ENCODE measurements around the gene MICU1.

The MICU1 gene

DNA sequence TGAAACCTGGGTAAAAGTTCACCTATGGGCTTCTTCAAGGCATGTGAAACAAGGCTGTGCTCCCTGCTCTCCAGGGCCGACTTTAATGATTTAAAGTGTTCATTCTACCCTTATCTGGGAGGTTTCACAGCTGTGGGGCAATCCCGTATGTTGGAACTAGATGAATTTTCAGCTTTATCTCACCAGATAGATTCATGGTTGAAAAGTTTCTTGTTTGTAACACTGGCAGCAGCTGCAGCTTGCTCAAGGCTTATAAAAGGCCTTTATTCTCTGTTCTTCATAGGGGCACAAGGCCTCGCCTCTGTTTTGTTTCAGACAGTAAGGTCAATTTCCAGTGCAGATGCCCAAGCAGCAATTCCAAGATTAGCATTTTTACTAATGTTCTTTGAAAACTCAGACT, 200.7 kb downstream of the MICU1 start:
- TF ChIP-seq ZBTB7A (IDR thresholded peaks at IDR 0.05; ENCODE audit: low read depth) (no peak), TEAD4 (IDR thresholded peaks at IDR 0.05) (no peak), YY1 (IDR thresholded peaks at IDR 0.05; ENCODE audit: low read depth) (no peak), NFIC (IDR thresholded peaks at IDR 0.05) (no peak), EP300 (IDR thresholded peaks at IDR 0.05; ENCODE audit: borderline replicate concordance) (no peak), TAF1 (IDR thresholded peaks at IDR 0.05; ENCODE audit: low read depth) (no peak), CREB1 (IDR thresholded peaks at IDR 0.05; ENCODE audit: low read depth) (no peak), TCF12 (IDR thresholded peaks at IDR 0.05; ENCODE audit: low read depth) (no peak), RAD21 (IDR thresholded peaks at IDR 0.05; ENCODE audit: low read depth) (no peak), CEBPB (IDR thresholded peaks at IDR 0.05) (no peak), MAX (IDR thresholded peaks at IDR 0.05) (no peak)
- TF ChIP-seq, protein P1, sequence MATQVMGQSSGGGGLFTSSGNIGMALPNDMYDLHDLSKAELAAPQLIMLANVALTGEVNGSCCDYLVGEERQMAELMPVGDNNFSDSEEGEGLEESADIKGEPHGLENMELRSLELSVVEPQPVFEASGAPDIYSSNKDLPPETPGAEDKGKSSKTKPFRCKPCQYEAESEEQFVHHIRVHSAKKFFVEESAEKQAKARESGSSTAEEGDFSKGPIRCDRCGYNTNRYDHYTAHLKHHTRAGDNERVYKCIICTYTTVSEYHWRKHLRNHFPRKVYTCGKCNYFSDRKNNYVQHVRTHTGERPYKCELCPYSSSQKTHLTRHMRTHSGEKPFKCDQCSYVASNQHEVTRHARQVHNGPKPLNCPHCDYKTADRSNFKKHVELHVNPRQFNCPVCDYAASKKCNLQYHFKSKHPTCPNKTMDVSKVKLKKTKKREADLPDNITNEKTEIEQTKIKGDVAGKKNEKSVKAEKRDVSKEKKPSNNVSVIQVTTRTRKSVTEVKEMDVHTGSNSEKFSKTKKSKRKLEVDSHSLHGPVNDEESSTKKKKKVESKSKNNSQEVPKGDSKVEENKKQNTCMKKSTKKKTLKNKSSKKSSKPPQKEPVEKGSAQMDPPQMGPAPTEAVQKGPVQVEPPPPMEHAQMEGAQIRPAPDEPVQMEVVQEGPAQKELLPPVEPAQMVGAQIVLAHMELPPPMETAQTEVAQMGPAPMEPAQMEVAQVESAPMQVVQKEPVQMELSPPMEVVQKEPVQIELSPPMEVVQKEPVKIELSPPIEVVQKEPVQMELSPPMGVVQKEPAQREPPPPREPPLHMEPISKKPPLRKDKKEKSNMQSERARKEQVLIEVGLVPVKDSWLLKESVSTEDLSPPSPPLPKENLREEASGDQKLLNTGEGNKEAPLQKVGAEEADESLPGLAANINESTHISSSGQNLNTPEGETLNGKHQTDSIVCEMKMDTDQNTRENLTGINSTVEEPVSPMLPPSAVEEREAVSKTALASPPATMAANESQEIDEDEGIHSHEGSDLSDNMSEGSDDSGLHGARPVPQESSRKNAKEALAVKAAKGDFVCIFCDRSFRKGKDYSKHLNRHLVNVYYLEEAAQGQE (IDR thresholded peaks at IDR 0.05; ENCODE audit: low read depth) = no peak
- TF ChIP-seq, protein P2, sequence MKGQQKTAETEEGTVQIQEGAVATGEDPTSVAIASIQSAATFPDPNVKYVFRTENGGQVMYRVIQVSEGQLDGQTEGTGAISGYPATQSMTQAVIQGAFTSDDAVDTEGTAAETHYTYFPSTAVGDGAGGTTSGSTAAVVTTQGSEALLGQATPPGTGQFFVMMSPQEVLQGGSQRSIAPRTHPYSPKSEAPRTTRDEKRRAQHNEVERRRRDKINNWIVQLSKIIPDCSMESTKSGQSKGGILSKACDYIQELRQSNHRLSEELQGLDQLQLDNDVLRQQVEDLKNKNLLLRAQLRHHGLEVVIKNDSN (IDR thresholded peaks at IDR 0.05) = no peak

DNA sequence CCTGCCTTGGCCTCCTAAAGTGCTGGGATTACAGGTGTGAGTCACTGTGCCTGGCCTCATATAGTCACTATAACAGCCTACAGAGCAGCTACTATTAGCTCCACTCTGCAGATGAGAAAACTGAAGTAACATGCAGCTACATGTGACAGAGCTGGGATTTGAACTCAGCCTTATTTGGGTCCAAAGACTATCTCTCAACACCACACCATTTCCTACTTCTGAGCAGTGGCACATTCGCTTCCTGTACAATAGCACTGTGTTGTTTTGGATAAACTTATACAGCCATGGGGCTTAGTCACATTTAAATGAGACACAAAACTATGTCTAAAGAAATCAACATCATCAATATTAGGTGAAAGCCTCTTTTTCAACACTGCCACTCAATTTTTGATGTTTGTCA, 201.3 kb downstream of the MICU1 start:
- TF ChIP-seq EGR1 (IDR thresholded peaks at IDR 0.05) (no peak), EP300 (IDR thresholded peaks at IDR 0.05; ENCODE audit: borderline replicate concordance) (no peak), CREB1 (IDR thresholded peaks at IDR 0.05; ENCODE audit: low read depth) (no peak), FOXM1 (IDR thresholded peaks at IDR 0.05; ENCODE audit: borderline replicate concordance, low read depth) (no peak), RAD21 (IDR thresholded peaks at IDR 0.05; ENCODE audit: low read depth) (no peak), TEAD4 (IDR thresholded peaks at IDR 0.05) (no peak)

DNA sequence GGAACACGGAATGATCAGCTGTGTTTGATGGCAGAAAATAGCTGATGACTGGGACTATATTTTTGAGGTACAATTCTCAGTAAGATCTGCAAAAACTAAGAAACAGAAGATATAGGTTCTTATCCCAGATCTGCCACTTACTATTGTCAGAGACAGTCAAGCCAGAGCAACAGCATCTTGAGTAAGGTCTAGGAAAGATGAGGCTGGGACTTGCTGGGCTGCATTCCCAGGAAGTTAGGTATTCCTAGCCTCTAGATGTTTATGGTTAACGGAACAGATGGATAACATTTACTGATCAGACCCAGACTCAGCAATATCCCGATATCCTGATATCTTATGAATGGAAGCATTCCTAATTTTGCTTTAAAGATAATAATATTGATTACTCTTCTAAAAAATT, 202.5 kb downstream of the MICU1 start:
- TF ChIP-seq TEAD4 (IDR thresholded peaks at IDR 0.05) (no peak), CREB1 (IDR thresholded peaks at IDR 0.05; ENCODE audit: low read depth) (no peak), RAD21 (IDR thresholded peaks at IDR 0.05; ENCODE audit: low read depth) (no peak), NFIC (IDR thresholded peaks at IDR 0.05) (no peak), MAX (IDR thresholded peaks at IDR 0.05) (no peak), ZBTB7A (IDR thresholded peaks at IDR 0.05; ENCODE audit: low read depth) (no peak), CEBPB (IDR thresholded peaks at IDR 0.05) (no peak), FOXM1 (IDR thresholded peaks at IDR 0.05; ENCODE audit: borderline replicate concordance, low read depth) (no peak)
- TF ChIP-seq, protein P1 (IDR thresholded peaks at IDR 0.05; ENCODE audit: low read depth) = no peak
- TF ChIP-seq, protein P2 (IDR thresholded peaks at IDR 0.05) = no peak

DNA sequence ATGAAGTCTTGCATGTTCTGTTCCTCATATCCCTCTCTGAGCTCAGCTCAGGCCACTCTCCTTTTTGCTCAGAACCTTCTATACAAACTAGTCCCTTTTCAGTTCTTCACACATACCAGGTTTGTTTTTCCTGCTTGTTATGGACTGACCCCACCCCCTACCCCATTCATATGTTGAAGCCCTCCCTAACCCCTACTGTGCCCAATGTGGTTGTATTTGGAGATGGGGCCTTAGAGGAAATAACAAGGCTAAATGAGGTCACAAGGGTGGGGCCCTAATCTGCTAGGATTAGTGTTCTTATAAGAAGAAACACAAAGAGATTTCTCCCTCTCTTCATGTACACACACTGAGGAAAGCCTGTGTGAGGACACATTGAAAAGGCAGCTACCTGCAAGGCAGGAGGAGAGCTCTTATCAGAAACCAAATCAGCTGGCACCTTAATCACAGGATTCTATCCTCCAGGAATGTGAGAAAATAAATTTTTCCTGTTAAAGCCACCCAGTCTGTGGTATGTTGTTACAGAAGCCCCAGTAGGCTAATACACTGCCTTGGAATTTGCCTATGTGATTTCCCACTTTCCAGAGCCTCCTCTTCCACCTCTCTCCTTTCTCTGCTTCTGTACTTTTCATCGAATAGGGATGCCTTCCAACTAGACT, 203.9 kb downstream of the MICU1 start:
- TF ChIP-seq ZBTB7A (IDR thresholded peaks at IDR 0.05; ENCODE audit: low read depth) = no peak
- no peak for TF ChIP-seq TEAD4 (IDR thresholded peaks at IDR 0.05)
- no peak for TF ChIP-seq TCF12 (IDR thresholded peaks at IDR 0.05; ENCODE audit: low read depth)
- TF ChIP-seq, protein P1 (IDR thresholded peaks at IDR 0.05; ENCODE audit: low read depth) = no peak
- no peak for TF ChIP-seq MAX (IDR thresholded peaks at IDR 0.05)
- TF ChIP-seq NFIC (IDR thresholded peaks at IDR 0.05) = no peak
- no peak for TF ChIP-seq CREB1 (IDR thresholded peaks at IDR 0.05; ENCODE audit: low read depth)
- no peak for TF ChIP-seq EP300 (IDR thresholded peaks at IDR 0.05; ENCODE audit: borderline replicate concordance)
- TF ChIP-seq YY1 (IDR thresholded peaks at IDR 0.05; ENCODE audit: low read depth) = no peak
- TF ChIP-seq RAD21 (IDR thresholded peaks at IDR 0.05; ENCODE audit: low read depth) = no peak
- TF ChIP-seq CEBPB (IDR thresholded peaks at IDR 0.05) = no peak
- no peak for TF ChIP-seq FOXM1 (IDR thresholded peaks at IDR 0.05; ENCODE audit: borderline replicate concordance, low read depth)
- TF ChIP-seq, protein P2 (IDR thresholded peaks at IDR 0.05) = no peak

Measured in Ishikawa (cell line).